HG03460 (cell line): ENCODE data around the gene FMNL2.

ENCODE experiments used
- ATAC-seq: cut with Tn5 transposase; IDR thresholded peaks from one replicate; pipeline ENCODE4 v1.9.1; 2021; ENCODE audit not compliant: unreplicated experiment

Gene FMNL2

GRCh38 chr2:152489364-152489763 lies 154.4 kb downstream of the FMNL2 start:
- ATAC-seq = no peak

DNA sequence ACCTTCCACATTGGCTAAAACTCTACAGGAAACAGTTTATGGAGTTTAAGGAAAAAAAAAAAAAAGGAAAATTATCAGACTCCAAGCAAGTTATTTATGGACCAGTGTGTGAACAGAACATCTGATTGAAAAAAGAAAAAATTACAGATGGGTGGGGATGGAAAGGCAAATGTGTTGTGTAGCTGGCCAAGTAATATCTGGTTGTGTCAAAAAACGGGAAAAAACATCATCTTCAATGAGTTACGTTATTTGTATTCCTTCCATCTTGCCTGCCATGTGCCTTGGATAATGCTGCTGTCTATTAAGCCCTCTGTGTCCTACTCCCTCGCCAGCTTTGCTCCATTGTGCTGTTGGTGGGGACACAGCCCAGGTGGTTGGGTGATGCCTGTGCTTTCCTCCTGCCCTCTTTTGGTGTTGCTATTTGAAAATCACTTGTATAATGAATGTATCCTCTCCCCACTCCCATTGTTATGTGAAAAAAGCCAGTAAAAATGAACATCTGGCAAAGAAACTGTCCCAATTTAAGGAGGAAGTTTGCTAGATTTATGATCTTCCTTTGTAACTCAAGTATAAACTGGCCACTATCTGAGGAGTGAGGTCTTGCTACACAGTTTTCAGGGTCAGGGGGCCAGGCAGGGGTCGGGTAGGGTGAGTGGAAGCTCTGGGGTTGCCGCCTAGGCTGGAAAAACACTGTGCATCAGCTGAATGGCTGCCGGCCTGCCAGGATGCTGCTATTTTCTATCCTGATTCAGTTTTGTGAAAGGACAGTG lies 155.9 kb downstream of the FMNL2 start:
- ATAC-seq = no peak

GRCh38 chr2:152492131-152492530 lies 157.2 kb downstream of the FMNL2 start:
- ATAC-seq = no peak

DNA sequence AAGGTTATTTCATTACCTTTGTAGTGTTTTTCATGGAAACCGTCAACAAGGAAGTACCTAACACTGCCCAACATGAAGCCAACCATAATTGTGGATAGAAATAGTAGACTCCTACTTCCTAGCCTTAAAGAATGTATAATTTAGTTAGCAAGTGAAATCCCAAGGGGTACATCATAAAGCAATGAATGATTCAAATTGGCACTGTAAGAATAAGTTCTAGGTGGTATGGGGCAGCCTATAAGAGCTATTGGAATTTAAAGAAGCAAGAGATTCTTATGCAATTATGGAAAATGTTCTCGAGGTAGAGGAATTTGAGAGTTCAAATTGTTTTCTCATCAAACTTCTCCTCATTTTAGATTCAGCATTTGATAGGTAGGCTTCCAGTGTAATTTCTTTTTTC lies 157.9 kb downstream of the FMNL2 start:
- no peak for ATAC-seq

- ATAC-seq = no peak
Measured at GRCh38 chr2:152493417-152493816, 158.4 kb downstream of the FMNL2 start.

GRCh38 chr2:152493945-152494528 lies 159.1 kb downstream of the FMNL2 start:
- no peak for ATAC-seq

DNA sequence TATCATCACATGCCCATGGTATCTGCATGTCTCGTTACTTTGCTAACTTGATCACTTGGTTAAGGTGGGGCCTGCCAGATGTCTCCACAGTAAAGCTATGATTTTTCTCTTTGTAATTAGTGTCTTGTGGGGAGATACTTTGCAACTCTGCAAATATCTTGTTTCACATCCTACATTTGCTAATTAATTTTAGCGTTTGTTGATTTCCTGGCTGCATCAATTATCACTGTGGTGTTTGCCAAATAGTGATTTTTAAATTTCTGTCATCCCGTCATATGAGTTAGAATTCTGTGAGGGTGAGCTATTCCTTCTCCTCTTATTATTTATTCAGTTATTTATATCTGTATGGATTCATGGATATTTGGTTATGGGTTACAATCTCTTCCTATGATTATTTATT lies 161.4 kb downstream of the FMNL2 start:
- no peak for ATAC-seq

DNA sequence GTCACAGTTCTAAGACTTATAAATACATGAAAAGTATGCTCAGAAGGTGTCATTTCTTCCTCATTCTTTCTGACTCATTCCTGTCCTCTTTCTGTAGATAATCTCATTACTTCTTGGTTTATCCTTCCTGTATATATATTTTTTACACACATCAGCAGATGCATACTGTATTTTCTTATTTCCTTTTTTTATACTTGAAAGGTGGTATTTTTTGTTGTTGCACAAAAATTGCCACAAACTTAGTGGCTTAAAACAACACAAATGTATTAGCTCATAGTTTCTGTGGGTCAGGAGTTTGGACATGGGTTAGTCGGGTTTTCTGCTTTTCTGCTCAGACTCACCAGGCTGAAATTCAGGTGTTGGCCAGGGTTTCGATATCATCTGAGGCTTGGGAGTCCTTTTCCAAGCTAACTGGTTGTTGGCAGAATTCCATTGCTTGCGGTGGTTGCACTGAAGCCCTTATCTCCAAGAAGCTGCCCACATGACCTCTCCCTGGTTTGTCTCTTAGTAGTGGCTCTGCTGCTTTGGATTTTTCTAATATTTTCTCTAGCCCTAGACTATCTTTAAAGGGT lies 162.6 kb downstream of the FMNL2 start:
- ATAC-seq = peak; percentile 57

- no peak for ATAC-seq
Measured at GRCh38 chr2:152499331-152499816, 164.4 kb downstream of the FMNL2 start.

GRCh38 chr2:152499896-152500735 lies 165.1 kb downstream of the FMNL2 start:
- no peak for ATAC-seq

- no peak for ATAC-seq
Measured at GRCh38 chr2:152500772-152501171, 165.8 kb downstream of the FMNL2 start.

- no peak for ATAC-seq
Measured at GRCh38 chr2:152501666-152502065, 166.7 kb downstream of the FMNL2 start.

GRCh38 chr2:152504618-152505017 lies 169.6 kb downstream of the FMNL2 start:
- no peak for ATAC-seq

GRCh38 chr2:152505495-152505906 lies 170.5 kb downstream of the FMNL2 start:
- ATAC-seq = no peak

GRCh38 chr2:152506843-152507242 lies 171.9 kb downstream of the FMNL2 start:
- peak; percentile 60 for ATAC-seq

GRCh38 chr2:152507907-152508306 lies 172.9 kb downstream of the FMNL2 start:
- no peak for ATAC-seq

DNA sequence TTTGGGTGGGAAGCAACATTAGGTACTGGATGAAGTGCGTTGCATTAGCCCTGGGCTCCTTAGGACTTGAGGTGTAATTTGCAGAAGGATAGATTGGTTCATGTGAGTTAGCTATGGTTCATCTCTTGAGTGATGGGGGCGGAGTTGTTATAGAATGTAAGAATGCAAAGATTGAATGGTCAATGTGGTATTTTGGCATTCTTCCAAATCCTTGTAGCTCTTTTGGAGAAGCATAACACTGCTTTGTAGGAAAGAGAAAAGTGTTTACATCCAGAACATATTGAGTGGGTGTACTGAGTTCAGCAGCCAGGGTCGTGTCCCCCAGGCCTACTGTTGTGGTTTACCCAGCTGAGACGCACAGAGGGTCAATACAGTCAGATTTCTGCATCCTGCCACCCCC lies 173.5 kb downstream of the FMNL2 start:
- no peak for ATAC-seq

GRCh38 chr2:152509772-152510491 lies 175.0 kb downstream of the FMNL2 start:
- no peak for ATAC-seq

DNA sequence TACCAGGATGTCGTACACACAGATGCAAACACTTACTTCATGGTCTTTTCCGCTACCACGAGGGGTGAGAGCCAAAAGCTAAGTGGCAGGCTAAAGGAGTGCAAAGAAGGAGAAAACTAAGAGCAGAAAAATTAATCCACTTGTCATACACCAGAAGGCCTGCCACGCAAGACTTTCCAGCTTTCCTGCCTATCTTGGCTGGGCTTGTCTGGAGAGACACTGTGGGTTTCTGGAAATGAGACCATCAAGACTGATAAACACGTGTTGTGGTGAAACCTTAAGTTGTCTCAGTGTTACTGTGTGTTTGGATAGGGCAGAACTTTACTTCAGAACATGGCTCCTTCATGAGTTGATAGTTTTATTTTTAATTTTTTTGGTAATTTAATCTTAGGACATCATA lies 175.6 kb downstream of the FMNL2 start:
- ATAC-seq = no peak

GRCh38 chr2:152511981-152512380 lies 177.0 kb downstream of the FMNL2 start:
- ATAC-seq = no peak

- ATAC-seq = no peak
Measured at GRCh38 chr2:152513029-152513428, 178.1 kb downstream of the FMNL2 start.
